ENCODE data around the gene AIP.

Gene AIP

DNA sequence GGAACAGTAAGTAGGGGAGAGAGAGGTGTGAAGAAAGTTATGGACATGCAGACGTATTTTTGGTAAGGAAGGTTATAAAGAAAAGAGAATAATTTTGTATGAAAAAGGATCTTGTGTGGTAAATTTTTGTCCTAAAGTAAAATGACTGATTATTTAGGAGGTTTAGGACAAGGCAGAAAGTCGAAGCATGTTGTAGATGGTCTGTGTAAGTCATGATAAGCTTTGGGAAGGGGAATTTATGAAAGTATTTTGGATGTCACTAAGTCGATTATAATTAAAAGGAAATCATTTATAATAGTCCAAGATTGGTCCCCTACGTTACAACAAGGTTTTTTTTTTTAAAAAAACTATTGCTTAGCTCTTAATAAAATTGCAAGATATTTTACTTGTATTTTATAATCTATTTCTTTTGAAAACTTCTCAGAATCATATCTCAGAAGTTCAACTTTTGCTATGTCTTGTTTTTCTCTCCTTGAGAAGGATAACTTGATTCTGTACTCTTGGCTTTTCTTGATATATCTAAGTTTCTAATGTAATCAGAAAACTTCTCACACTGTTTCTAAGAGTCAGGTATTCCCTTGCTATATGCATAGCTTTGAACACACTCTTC lies 51.3 kb downstream of the AIP start:
- ChIA-PET POLR2A (no interaction called here), CTCF (no interaction called here)
- Histone ChIP-seq H3K9me3 (ENCODE audit: control insufficient read depth, insufficient read depth, low read depth, low read length) (no peaks in the 10 kb centered on the region), H3K27ac (ENCODE audit: extremely low read depth, low read depth, low read length) (no peak overlapping the region), H3K4me3 (ENCODE audit: low read depth, low read length) (no peak overlapping the region), H3K4me1 (ENCODE audit: control insufficient read depth, insufficient read depth, low read length) (no peaks in the 10 kb centered on the region), H3K36me3 (ENCODE audit: control insufficient read depth in 2 of 2, insufficient read depth in 1 of 2, low read length in 2 of 2) (no peaks in the 10 kb centered on the region)
- TF ChIP-seq HIC1 (tag by site-specific recombination; IDR thresholded peaks at IDR 0.05) (no peak), KLF1 (tag by site-specific recombination; IDR thresholded peaks at IDR 0.05) (no peak), ZNF626 (tag by site-specific recombination; IDR thresholded peaks at IDR 0.05) (0 out of 2 replicates have a peak, but pooled peaks have one; percentile 72), TRIM28 (IDR thresholded peaks at IDR 0.05; ENCODE audit: borderline replicate concordance, low read length) (peak; percentile 99), ZNF580 (tag by site-specific recombination; IDR thresholded peaks at IDR 0.05) (no peak), ZNF37A (tag by site-specific recombination; IDR thresholded peaks at IDR 0.05) (peak; percentile 43; the same call in 1 of the 2 replicates), ZNF610 (tag by site-specific recombination; IDR thresholded peaks at IDR 0.05; ENCODE audit: borderline replicate concordance) (peak; percentile 58; the same call in 1 of the 2 replicates), ZNF18 (tag by site-specific recombination; IDR thresholded peaks at IDR 0.05) (no peak), ZNF549 (tag by site-specific recombination; IDR thresholded peaks at IDR 0.05) (peak; percentile 42; the same call in 1 of the 2 replicates), ZFP37 (tag by site-specific recombination; IDR thresholded peaks at IDR 0.05) (no peak), ZNF518A (tag by site-specific recombination; conservative IDR thresholded peaks at IDR 0.05; ENCODE audit: low read depth) (peak; percentile 54; the same call in 1 of the 2 replicates), ZNF140 (tag by site-specific recombination; IDR thresholded peaks at IDR 0.05) (no peak), SETDB1 (IDR thresholded peaks at IDR 0.05; ENCODE audit: insufficient read length, low read length) (peak; percentile 100), RBAK (tag by site-specific recombination; IDR thresholded peaks at IDR 0.05) (no peak), KLF8 (tag by site-specific recombination; IDR thresholded peaks at IDR 0.05) (no peak), ZNF623 (tag by site-specific recombination; IDR thresholded peaks at IDR 0.05) (no peak), ZNF133 (tag by site-specific recombination; IDR thresholded peaks at IDR 0.05) (peak; percentile 28; the same call in 1 of the 2 replicates), ZNF274 (IDR thresholded peaks at IDR 0.05; ENCODE audit: low read length) (no peak), ZNF274 (tag by site-specific recombination; IDR thresholded peaks at IDR 0.05; ENCODE audit: borderline replicate concordance) (no peak), ZNF701 (tag by site-specific recombination; IDR thresholded peaks at IDR 0.05) (0 out of 2 replicates have a peak, but pooled peaks have one; percentile 16)
- TF ChIP-seq, protein P1, sequence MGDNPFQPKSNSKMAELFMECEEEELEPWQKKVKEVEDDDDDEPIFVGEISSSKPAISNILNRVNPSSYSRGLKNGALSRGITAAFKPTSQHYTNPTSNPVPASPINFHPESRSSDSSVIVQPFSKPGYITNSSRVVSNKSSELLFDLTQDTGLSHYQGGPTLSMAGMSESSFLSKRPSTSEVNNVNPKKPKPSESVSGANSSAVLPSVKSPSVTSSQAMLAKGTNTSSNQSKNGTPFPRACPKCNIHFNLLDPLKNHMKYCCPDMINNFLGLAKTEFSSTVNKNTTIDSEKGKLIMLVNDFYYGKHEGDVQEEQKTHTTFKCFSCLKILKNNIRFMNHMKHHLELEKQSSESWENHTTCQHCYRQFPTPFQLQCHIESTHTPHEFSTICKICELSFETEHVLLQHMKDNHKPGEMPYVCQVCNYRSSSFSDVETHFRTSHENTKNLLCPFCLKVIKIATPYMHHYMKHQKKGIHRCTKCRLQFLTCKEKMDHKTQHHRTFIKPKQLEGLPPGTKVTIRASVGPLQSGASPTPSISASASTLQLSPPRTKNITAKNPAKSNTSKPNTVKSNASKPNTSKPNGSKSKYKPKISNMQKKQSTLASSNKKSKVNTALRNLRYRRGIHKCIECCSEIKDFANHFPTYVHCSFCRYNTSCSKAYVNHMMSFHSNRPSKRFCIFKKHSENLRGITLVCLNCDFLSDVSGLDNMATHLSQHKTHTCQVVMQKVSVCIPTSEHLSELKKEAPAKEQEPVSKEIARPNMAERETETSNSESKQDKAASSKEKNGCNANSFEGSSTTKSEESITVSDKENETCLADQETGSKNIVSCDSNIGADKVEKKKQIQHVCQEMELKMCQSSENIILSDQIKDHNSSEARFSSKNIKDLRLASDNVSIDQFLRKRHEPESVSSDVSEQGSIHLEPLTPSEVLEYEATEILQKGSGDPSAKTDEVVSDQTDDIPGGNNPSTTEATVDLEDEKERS (tag by site-specific recombination; IDR thresholded peaks at IDR 0.05), result peak; percentile 65; the same call in 1 of the 2 replicates
- TF ChIP-seq, protein P2, sequence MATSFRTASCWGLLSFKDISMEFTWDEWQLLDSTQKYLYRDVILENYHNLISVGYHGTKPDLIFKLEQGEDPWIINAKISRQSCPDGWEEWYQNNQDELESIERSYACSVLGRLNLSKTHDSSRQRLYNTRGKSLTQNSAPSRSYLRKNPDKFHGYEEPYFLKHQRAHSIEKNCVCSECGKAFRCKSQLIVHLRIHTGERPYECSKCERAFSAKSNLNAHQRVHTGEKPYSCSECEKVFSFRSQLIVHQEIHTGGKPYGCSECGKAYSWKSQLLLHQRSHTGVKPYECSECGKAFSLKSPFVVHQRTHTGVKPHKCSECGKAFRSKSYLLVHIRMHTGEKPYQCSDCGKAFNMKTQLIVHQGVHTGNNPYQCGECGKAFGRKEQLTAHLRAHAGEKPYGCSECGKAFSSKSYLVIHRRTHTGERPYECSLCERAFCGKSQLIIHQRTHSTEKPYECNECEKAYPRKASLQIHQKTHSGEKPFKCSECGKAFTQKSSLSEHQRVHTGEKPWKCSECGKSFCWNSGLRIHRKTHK (tag by site-specific recombination; IDR thresholded peaks at IDR 0.05), result 0 out of 2 replicates have a peak, but pooled peaks have one; percentile 29
- TF ChIP-seq, protein P3, sequence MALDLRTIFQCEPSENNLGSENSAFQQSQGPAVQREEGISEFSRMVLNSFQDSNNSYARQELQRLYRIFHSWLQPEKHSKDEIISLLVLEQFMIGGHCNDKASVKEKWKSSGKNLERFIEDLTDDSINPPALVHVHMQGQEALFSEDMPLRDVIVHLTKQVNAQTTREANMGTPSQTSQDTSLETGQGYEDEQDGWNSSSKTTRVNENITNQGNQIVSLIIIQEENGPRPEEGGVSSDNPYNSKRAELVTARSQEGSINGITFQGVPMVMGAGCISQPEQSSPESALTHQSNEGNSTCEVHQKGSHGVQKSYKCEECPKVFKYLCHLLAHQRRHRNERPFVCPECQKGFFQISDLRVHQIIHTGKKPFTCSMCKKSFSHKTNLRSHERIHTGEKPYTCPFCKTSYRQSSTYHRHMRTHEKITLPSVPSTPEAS (tag by site-specific recombination; IDR thresholded peaks at IDR 0.05), result no peak

Data from HEK293 (cell line).